CD4-positive, alpha-beta T cell treated with Interleukin-17A for 1 hour (primary cell): ENCODE data around the gene NFAT5.
"Not testable (repeated sequence)": the region's sequence is repeated elsewhere in the genome, so short reads cannot be mapped to it uniquely, and the experiment has no call there.

ENCODE experiments used
- DNase-seq: peaks from one replicate; pipeline ENCODE4 v3.0.0-alpha.2; 2020

NFAT5 gene

GRCh38 chr16:69554495-69554894 lies 11.3 kb upstream of the NFAT5 start:
- no peak for DNase-seq

DNA sequence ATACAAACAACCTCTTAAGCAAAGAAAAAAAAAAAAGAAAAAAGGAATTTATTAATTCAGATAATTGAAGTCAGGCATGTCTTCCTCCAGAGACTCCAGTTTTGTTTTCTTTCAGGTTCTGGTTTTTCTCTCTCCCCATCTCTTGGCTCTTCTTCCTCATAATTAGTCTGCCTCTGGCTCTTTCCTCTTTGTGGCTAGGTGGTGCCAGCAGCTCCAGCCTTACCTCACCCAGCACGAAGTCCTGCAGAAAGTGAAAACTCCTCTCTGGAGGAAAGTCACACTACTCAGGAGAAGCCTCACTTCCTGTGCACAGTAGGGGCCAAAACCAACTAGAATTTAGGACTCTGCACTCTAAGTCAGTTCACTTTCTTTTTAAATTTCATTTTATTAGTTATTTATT lies 10.3 kb upstream of the NFAT5 start:
- no peak for DNase-seq

DNA sequence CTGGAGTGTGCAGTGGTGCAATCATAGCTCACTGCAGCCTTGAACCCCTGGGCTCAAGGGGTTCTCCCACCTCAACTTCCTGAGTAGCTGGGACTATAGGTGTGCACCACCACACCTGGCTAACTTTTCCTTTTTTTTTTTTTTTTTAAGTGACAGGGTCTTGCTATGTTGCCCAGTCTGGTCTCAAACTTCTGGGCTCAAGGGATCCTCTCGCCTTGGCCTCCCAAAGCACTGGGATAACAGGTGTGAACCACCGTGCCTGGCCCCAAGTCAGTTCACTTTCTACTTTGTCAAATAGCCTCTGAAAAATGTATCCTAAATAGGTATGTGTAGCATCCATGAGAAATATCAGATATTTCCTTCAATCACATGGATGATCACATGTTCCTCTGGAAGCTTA lies 9.9 kb upstream of the NFAT5 start:
- DNase-seq, result no peak

DNA sequence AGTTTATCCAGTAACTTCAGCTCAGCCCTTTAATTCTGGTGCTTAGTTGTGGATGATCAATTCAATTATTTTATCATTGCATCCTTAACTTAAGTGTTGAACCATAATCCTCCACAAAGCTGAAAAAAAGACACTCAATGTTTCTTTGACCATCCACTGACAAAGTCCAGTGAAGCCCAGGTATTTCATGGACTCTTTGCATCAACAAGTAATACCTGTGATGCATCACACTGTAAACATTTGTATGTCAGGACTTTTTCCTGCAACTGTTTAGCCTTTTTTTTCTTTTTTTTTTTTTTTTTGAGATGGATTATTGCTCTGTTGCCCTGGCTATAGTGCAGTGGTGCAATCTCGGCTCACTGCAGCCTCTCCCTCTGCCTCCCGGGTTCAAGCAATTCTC lies 6.6 kb upstream of the NFAT5 start:
- no peak for DNase-seq

DNA sequence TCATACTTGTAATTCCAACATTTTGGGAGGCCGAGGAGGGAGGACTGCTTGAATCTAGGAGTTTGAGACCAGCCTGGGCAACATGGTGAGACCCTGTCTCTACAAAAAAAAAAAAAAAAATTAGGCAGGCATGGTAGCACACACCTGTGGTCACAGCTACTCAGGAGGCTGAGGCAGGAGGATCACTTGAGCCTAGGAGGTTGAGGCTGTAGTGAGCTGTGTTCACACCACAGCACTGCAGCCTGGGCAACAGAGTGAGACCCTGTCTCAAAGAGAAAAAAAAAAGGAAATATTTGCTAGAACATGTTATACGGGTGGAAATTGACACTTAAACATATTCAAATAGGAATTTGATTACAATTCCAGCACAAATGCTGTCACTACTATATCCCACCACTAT lies 4.4 kb upstream of the NFAT5 start:
- not testable (repeated sequence) for DNase-seq

DNA sequence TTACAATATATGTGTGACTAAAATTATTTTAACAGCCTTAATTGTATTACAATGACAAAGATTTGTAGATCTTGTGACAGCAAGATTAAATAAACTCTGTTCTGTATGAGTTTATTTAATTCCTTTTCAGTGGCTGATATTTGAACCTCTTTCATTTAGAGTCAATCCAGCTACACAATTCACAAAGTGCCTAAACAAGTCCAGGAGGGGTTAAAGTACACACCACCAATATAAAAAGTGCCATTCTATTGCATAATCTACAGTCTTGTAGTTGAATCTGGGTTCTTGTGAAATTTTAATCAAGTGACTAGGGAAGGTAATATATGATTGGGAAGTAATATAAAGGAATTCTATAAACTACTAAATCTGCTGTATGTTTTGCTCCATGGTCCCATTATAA lies 3.9 kb upstream of the NFAT5 start:
- DNase-seq, result no peak

DNA sequence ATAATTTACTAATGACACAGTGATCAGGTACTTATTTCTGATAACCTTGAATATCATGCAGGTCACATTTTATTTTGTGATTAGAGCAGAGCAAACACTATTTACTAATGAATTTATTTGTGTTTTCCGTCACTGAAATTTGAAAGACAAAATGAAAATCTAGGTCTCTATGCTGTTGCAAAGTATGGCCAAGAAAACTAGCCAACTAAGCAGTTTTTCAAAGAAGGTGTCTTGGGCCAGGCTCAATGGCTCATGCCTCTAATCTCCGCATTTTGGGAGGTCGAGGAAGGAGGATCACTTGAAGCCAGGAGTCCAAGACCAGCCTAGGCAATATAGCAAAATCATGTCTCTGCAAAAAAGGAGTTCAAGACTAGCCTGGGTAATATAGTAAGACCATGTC lies 3.0 kb upstream of the NFAT5 start:
- no peak for DNase-seq

DNA sequence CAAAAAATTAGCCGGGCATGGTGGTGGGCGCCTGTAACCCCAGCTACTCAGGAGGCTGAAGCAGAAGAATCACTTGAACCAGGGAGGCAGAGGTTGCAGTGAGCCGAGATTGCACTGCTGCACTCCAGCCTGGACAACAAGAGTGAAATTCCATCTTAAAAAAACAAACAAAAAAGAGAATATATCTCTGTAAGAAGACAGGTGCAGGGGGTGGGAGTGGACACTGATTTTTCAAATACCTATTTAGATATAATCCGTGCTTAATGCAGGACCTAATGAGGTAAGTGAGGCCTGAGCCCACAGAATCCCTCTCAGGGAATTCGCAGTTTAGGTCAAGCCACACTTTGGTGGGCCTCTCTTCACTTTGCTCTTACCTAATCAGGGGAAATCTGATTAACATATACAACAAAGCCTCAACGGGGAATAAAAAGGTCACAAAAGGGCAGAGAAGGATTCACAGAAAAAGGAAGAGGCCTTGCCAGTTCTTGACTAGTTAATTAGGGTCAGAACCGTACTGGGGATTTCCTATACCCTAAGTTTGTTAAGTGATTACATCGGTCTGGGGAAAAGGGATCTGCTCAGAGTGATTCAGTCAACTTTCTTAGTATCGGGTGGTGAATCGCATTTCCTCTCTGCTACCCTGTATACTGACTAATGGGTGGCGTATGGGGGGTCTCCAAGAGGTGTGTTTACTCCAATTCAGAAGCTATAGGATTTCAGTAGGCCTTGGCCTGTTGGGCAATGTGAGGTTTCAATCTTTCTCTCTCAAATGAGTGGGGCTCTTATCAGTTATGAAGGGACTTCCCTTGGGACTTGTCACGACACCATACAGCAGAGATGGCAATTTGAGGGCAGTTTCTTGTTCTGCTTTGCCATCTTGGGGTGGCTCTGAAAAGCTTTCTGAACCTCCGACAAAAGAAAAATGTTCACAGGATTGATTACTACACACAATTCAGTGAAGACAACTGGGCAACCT lies 1.9 kb upstream of the NFAT5 start:
- DNase-seq, result peak; percentile 81

DNA sequence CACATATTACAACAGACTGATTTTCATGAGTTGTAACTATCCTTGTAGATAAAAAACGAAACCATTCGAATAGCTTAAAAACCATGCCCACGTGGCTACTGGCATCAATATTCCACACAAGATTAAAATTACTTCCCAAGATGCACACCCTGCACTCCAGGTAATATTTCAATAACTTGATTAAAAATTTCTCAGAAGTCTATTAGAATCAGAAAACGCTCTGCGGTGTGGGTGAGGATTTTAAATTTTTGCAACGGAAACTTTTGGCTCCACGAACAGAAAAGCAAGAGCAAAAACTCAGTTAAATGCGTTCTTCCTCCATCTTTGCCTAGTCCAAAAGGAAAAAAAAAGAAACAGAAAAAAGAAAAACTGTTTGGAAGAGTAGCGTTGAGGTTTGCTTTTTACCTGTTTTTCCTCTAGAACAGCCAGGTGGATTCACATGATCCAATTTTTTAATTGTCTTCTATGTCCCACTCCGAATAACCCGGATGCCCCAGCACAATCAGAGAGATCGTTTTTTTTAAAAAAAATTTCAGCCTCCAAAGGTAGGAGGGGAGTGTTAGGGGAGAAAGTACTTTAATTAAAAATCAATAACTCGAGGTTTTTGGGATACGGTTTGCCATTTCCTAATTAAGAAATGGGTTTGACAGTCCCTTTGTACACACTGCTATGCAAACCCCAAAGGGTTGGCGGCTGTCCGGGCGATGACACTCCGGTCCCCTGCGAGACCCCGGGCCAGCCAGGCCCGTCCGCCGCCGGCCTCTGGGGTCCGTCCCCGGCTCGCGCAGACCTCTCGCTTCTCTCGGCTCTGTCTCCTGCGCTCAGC lies 708 bp upstream of the NFAT5 start:
- peak; percentile 31 for DNase-seq

- peak; percentile 22 for DNase-seq
Observed at GRCh38 chr16:69566240-69566980, 644 bp downstream of the NFAT5 start.

- peak; percentile 29 for DNase-seq
Observed at GRCh38 chr16:69566981-69567680, 1.4 kb downstream of the NFAT5 start.

GRCh38 chr16:69568676-69569075 lies 2.9 kb downstream of the NFAT5 start:
- no peak for DNase-seq

- not testable (repeated sequence) for DNase-seq
Observed at GRCh38 chr16:69578771-69579170, 13.0 kb downstream of the NFAT5 start.

DNA sequence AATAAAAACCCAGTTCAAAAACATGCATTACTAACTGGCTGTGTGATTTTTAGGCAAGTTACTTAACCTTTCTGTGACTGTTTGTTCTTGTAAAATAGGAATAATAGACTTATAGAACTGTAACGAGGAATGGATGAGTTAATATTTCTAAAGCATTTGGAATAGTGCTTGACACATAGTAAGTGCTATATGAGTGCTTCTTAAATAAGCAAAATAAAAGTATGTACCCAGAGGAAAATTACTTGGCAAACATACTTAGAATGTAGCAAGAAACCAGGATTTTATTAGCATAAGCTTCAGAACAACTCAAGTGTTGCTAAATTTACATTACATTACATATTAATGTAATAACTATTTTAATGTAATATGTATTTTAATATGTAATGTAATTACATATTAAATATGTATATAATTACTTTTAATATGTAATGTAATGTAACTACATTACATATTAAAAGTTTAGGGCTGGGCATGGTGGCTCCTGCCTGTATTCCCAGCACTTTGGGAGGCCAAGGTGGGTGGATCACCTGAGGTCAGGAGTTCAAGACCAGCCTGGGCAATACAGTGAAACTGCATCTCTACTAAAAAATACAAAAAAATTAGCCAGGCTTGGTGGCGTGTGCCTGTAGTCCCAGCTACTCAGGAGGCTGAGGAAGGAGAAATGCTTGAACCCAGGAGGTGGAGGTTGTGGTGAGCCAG lies 14.2 kb downstream of the NFAT5 start:
- no peak for DNase-seq

- no peak for DNase-seq
Observed at GRCh38 chr16:69581297-69581696, 15.5 kb downstream of the NFAT5 start.

DNA sequence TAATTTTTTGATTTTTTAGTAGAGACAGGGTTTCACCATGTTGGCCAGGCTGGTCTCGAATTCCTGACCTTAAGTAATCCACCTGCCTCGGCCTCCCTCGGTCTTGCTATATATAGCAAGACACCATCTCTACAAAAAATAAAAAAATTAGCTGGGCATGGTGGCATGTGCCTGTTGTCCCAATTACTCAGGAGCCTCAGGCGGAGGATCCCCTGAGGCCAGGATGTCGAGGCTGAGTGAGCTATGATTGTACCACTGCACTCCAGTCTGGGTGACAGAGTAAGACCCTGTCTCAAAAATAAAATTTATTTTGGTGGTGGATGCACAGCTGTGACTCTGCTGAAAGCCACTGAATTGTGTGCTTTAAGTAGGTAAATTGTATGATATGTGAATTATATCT lies 18.7 kb downstream of the NFAT5 start:
- DNase-seq, result not testable (repeated sequence)

GRCh38 chr16:69589434-69590269 lies 23.9 kb downstream of the NFAT5 start:
- no peak for DNase-seq

DNA sequence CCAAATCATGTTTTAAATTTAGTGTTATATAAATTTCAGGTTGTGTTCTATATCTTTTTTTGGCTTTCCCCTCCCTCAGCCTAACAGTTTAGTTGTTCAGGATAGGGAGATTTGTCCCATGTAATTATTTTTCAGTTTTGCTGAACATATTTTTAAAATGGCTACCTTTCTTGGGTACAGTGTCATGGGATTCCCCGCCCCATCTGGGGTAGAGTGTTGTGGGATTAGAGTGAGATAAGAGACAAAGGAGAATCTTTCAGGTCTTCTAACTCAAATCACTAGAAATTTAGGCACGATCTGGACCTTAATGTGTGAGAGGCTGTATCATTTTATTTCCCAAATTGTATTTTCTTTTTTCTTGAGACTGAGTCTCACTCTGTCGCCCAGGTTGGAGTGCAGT lies 24.8 kb downstream of the NFAT5 start:
- DNase-seq, result no peak

DNA sequence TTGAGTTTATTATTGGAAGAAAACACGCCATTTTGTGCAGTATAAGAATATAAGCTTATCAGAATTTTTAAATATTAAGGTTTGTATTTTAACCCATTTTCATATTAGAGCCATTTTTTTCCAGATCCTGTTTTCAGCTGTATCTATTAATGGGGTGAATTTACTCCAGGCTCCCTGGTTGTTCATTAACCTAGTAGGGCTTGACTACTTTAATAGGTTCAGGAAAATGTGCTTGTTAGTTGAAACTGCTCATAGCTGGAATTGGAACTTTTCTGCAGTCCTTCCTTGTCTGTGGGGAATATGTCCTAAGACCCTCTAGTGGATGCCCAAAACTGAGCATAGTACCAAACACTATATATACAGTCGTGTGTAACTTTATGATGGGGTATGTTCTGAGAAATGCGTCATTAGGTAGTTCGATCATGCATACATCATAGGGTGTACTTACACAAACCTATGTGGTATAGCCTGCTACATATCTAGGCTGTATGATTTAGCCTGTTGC lies 28.0 kb downstream of the NFAT5 start:
- no peak for DNase-seq
